Testis (tissue), 2 donors: ENCODE measurements around the gene FAM20B.

ENCODE experiments used
- POLR2A ChIP-seq: fragments of 450-650 bp; IDR thresholded peaks from one replicate; pipeline ENCODE4 v1.6.1; 2017; ENCODE audit warnings: antibody characterized with exemption, mild to moderate bottlenecking, moderate library complexity
- TF ChIP-seq, protein P1 (sequence below), 3 experiments: fragments of 450-650 bp in 2 of 3; fragments of 200-600 bp in 1 of 3; sonication (generic) in 1 of 3; IDR thresholded peaks; one replicate each; pipeline ENCODE4 v1.5.1; 2016 to 2019; ENCODE audit warnings: antibody characterized with exemption in 3 of 3, mild to moderate bottlenecking in 2 of 3, moderate library complexity in 1 of 3

DNA sequence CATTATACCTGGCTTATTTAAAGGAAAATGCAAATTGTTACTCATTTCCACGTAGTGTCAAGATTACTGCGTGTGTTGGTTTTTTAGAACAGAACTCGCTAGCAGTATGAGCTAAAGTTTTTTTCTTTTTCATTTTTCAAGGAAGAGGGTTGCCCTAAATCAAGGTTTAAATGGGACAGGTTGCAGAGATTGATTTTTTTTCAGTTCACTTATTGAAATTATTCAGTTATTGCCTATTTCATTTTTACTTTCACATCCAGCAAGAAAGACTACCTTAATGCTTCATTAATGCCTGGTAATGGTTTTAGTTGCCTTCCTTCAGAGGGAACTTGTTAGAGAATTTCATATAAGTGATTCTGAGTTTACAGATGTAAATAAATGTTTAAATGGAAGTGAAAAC, 5.6 kb downstream of the FAM20B start:
- TF ChIP-seq, protein P1, sequence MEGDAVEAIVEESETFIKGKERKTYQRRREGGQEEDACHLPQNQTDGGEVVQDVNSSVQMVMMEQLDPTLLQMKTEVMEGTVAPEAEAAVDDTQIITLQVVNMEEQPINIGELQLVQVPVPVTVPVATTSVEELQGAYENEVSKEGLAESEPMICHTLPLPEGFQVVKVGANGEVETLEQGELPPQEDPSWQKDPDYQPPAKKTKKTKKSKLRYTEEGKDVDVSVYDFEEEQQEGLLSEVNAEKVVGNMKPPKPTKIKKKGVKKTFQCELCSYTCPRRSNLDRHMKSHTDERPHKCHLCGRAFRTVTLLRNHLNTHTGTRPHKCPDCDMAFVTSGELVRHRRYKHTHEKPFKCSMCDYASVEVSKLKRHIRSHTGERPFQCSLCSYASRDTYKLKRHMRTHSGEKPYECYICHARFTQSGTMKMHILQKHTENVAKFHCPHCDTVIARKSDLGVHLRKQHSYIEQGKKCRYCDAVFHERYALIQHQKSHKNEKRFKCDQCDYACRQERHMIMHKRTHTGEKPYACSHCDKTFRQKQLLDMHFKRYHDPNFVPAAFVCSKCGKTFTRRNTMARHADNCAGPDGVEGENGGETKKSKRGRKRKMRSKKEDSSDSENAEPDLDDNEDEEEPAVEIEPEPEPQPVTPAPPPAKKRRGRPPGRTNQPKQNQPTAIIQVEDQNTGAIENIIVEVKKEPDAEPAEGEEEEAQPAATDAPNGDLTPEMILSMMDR (IDR thresholded peaks at IDR 0.05) = no peak
- TF ChIP-seq POLR2A = no peak
